HG03520 (cell line): ENCODE data around the gene AKR7A3.
"Not testable (repeated sequence)": the region's sequence is repeated elsewhere in the genome, so short reads cannot be mapped to it uniquely, and the experiment has no call there.

Experiments
- ATAC-seq: cut with Tn5 transposase; IDR thresholded peaks from one replicate; pipeline ENCODE4 v1.9.1; 2021; ENCODE audit warnings: mild to moderate bottlenecking, moderate library complexity; ENCODE audit not compliant: unreplicated experiment

AKR7A3 gene

GRCh38 chr1:19288324-19289241 lies at the start of gene AKR7A3:
AKR7A3 (minus strand) TSS chr1:19288770; CDS start chr1:19288709, 61 bp downstream.
- not testable (repeated sequence) for ATAC-seq

GRCh38 chr1:19338323-19338762 lies 49.8 kb upstream of the AKR7A3 start:
- ATAC-seq = no peak

- no peak for ATAC-seq
These were observed 48.7 kb upstream of the AKR7A3 start for GRCh38 chr1:19337289-19337688.

DNA sequence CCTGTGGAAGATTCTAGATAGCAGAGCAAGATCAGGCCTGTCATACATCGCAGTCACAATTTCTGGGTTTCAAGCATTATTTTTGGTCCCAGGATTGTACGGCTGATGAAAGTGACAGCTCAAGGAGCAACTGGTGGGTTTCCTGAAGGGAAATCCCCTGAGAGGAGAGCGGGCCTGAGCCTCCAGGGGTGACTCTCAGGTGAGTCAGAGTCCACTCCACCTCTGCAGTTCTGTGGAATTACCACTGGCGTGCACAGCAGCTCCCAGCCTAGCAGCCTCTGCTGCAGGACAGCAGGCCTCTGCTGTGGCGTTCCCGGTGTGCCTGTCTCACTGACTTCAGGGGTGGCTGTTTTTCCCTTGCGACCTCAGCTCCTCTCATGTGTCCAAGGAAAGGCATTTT lies 48.0 kb upstream of the AKR7A3 start:
- ATAC-seq = no peak

DNA sequence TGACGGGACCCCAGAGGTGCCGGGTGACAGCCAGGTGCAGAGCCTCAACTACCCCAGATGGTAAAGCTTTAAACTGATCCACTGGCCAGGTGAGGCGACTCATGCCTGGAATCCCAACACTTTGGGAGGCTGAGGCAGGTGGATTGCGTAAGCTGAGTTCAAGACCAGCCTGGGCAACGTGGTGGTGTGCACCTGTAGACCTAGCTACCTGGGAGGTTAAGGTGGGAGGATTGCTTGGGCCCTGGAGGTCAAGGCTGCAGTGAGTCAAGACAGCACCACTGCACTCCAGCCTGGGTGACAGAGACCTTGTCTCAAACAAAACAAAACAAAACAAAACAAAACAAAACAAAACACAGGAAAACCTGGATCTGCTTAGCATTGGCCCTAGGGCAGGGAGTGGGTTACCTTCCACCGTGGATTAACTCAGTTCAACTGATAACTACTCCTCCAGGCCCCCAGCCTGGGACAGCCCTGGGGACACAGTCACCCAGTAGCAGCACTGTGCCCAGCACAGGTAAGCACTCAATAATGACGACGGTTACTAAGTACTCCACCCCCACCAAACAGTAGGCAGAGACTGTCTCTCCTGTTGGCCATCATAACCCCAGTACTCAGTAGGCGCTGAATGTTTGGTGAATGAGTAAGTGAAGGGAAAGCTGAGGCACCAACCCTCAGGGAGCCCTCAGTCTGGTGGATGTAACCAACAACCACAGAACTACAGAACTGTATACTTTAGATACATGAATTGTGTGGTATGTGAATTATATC lies 45.2 kb upstream of the AKR7A3 start:
- ATAC-seq = no peak

DNA sequence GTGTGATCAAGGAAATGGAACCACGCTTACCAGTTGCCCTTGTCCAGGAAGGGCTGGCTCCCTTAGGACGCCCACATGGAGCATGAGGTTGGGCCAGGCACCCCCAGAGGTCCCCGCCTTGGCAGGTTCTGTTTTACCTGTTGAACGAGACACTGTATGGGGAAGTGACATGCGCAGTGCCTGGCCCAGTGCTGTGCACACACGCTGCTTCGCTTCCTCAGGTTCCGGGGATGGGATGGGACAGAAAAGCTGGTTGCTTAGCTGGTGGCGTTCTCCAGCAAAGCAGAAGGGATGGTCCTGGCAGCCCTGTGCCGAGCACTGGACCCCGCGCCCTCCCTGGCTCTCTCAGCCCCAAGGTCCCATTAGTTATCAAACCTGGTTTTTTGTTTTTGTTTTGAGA lies 44.3 kb upstream of the AKR7A3 start:
- ATAC-seq = no peak

- ATAC-seq = no peak
These were observed 42.8 kb upstream of the AKR7A3 start for GRCh38 chr1:19331262-19331878.

- no peak for ATAC-seq
These were observed 42.0 kb upstream of the AKR7A3 start for GRCh38 chr1:19330449-19331135.

DNA sequence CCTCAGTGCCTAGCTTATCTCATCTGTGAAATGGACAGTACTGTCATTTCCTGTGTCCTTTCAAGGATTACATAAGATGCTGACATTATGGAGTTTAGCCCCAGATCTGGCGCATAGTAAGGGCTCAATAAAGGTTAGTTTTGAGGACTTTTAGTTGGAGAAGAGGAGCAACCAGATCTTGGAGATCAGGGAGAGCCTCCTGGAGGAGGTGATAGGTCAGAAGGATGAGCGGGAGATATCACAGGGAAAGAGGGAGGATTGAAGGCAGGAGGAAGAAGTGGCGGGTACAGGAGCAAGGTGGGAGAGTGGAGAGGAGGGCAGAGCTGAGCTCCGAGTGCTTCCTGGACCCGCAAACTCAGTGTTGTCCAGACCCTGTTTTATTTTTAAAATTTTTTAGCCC lies 41.0 kb upstream of the AKR7A3 start:
- no peak for ATAC-seq

DNA sequence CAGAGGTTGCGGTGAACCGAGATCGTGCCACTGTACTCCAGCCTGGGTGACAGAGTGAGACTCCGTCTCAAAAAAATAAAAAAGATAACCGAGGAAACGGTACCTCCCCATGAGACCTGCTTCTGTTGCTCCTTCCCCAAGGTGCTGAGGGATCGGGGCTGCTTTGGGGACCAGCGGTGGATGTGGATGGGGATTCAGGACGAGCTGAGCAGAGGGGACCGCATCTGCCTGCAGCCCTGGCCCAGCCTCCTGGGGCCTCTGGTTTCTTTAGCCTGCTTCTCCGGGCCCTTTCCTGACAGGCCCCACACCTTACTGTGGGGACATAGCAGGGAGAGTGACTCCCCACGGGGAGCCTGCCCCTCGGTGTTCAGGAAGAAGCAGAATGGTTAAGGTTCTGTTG lies 40.6 kb upstream of the AKR7A3 start:
- no peak for ATAC-seq

DNA sequence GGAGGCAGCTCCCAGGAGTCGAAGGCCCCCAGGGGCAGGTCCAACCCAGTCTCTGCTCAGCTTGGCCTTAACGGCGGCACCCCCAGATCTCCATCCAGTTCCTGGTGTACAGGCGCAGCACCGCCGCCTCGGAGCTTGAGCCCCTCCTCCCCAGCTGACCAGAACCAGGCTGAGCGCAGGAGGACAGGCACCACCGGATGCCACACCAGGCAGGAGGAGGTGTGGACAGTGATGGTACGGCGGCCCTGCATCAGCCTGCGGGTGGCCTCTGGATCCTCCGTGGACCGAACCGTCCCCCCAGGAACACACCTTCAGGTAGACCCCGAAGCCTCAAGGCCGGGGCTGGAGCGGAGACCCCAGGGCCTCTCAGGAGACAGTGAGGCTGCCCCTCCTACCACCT lies 39.9 kb upstream of the AKR7A3 start:
- ATAC-seq = no peak

- ATAC-seq = no peak
These were observed 39.2 kb upstream of the AKR7A3 start for GRCh38 chr1:19327736-19328135.

DNA sequence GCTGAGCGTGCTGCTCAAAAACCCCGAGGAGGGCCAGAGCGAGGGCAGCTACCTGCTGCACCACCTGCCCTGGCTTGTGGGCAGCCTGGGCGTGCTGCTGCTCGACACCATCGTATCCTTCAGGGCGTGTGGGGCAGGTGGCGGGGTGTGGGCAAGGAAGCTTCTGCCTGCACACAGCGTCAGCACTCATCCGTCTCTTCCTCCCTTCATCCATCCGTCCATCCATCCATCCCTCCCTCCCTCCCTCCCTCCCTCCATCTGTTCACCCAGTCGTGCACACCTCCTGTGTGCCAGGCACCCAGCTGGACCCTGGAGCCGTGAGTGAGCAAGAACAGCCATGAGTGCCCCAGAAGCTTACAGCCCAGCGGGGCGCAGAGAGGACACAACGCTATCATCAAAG lies 38.7 kb upstream of the AKR7A3 start:
- no peak for ATAC-seq

DNA sequence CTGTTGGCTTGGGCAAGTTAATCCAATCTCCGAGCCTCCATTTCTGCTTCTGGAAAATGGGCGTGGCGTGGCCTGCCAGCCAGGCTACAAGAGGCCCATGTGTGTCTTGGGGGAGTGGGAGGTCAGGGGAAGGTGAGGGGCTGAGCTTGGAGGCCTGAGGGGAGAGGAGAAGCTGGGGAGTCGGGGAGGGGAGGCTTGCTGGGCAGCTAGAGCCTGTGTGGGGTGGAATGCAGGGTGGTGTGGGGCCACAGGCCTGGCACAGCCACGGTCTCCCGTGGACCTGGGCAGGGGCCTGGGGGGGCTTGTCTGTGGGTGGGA lies 38.1 kb upstream of the AKR7A3 start:
- no peak for ATAC-seq

DNA sequence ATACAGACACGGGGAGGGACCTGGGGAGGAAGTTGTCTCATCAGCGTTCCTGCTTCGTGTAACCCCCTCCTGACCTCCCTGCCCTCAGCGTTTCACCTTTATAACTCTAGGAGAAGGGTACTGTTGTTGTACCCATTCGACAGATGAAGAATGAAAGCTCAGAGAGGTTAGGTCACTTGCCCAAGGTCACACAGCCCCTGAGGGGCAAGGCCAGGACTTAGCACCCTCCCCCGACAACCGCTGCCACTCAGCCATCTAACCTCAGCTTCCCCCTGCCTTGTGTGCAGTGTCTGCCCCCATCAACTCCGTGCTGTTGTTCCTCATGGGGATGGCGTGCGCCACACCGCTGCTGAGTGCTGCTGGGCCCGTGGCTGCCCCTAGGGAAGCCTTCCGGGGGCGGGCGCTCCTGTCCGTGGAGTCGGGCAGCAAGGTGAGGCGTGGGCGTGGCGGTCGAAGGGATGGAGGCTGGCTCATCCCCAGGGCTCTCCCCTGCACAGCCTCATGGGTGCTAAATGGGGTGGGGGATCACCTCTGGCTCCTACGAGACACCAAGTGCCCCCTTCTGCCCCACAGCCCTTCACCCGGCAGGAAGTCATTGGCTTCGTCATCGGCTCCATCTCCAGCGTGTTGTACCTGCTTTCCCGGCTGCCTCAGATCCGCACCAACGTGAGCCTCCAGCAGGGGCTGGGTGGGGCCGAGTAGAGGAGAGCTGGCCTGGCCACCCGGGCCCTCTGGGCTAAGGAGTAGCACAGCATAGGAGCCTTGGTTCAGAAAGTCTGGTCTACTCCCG lies 37.6 kb upstream of the AKR7A3 start:
- no peak for ATAC-seq

- no peak for ATAC-seq
These were observed 36.9 kb upstream of the AKR7A3 start for GRCh38 chr1:19325368-19325957.

- no peak for ATAC-seq
These were observed 36.1 kb upstream of the AKR7A3 start for GRCh38 chr1:19324665-19324990.

DNA sequence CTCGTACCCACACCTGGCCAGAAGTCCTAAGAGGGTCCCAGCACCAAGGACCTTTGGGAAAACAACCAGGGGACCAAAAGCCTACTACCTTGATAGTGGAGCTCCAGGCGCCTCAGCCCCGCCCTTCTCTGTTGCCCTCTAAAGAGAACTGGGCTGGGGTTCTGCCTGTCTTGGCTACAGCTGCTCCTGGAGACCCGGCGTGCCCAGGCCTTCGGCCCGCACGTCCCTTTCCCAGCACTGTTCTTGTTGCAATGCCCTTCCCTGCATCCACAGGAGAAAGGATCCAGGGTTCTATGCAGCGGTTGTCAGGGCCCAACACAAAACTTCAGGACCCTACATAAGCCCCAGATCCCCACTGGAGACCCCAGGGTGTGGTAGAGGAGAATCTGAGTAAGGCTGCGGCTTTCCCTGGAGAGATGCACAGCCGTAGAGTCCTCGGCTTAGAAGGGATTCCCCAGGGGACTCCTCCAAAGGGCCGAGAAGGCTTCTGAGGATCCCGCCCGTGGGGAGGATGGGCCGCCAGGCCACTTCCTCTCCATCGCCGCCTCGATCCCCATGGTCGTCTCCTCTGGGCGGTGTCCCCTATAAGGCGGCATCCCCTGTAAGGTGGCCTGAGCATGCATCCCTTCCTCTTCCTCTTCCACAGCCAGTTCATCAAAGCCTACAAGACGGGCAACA lies 35.6 kb upstream of the AKR7A3 start:
- ATAC-seq = no peak

DNA sequence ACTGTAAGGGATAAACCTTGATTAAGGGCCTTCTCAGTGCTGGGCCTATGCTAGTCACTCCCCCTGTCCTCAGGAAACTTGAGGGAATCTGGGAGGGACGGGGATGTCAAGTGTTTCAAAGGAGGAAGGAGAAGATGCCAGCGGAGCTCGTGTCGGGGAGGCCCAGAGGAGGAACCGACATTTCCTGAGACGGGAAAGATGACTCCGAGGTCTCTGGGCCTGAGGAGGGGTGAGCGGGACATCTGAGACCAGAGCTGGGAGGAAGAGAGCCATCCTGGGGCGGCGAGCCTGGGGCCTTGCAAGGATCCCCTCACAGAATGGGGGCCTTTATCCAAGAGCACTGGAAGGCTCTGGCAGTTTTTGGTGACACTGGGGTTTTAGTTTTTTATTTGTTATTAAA lies 33.9 kb upstream of the AKR7A3 start:
- no peak for ATAC-seq

DNA sequence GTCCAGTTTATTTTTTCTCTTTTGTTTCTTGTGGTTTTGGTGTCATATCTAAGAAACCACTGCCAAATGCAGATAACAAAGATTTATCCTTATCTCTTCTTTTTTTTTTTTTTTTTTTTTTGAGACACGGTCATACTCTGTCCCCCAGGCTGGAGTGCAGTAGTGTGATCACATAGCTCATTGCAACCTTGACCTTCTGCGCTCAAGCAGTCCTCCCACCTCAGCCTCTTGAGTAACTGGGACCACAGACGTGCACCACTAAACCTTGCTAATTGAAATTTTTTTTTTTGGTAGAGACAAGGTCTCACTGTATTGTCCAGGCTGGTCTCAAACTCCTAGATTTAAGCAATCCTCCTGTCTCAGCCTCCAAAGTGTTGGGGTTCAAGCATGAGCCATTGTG lies 32.5 kb upstream of the AKR7A3 start:
- no peak for ATAC-seq
